Naive thymus-derived CD4-positive, alpha-beta T cell (primary cell): ENCODE data around the gene TFEB. TPM values are rescaled to one million over a fixed set of nuclear protein-coding genes. Genes with fewer than 3 reads are reported as not detected.

Experiments
- ATAC-seq: fragments of 150-1000 bp; cut with Tn5 transposase; 2 replicates; pipeline ENCODE4 v1.10.0; 2021; ENCODE audit warnings: mild to moderate bottlenecking, moderate library complexity
- CTCF ChIA-PET: fragments of 350-600 bp; sonication (Branson Sonifier 250); formaldehyde crosslinking; loops from one replicate; lab custom pipeline; 2021; ENCODE audit warnings: antibody characterized with exemption; lab: Charles Lee
- POLR2A ChIA-PET: fragments of 350-600 bp; sonication (Branson Sonifier 250); formaldehyde crosslinking; loops from one replicate; lab custom pipeline; 2021; ENCODE audit warnings: antibody characterized with exemption, inconsistent platforms; lab: Charles Lee
- DNase-seq, 9 donors: peaks; one replicate each; pipeline versions ENCODE4 v3.0.0 to v3.0.0-alpha.2; 2020 to 2022; ENCODE audit warnings: mixed read lengths in 1 of 9
- H3K27ac ChIP-seq: one replicate; pipeline ENCODE4 v1.7.0; 2013; ENCODE audit warnings: mild to moderate bottlenecking, low read depth, low read length, moderate library complexity
- H3K27me3 ChIP-seq, 2 donors: one replicate each; pipeline ENCODE4 v1.7.0; 2013; ENCODE audit warnings: low read length in 2 of 2, mild to moderate bottlenecking in 2 of 2, moderate library complexity in 2 of 2; ENCODE audit not compliant: control insufficient read depth in 2 of 2, insufficient read depth in 2 of 2
- H3K36me3 ChIP-seq, 3 experiments: 1 replicate in 2 of 3; 2 replicates in 1 of 3; pipeline ENCODE4 v1.7.0; 2013; ENCODE audit warnings: low read length in 3 of 3, mild to moderate bottlenecking in 3 of 3, moderate library complexity in 1 of 3; ENCODE audit not compliant: insufficient read depth in 3 of 3, control insufficient read depth in 2 of 3
- H3K4me1 ChIP-seq, 2 donors: one replicate each; pipeline ENCODE4 v1.7.0; 2013; ENCODE audit warnings: low read length in 2 of 2, mild to moderate bottlenecking in 2 of 2, moderate library complexity in 1 of 2; ENCODE audit not compliant: control insufficient read depth in 2 of 2, insufficient read depth in 2 of 2
- H3K4me3 ChIP-seq: 2 replicates; pipeline ENCODE4 v1.7.0; 2013; ENCODE audit warnings: mild to moderate bottlenecking, low read length
- H3K9me3 ChIP-seq, 3 experiments: 1 replicate in 2 of 3; 2 replicates in 1 of 3; pipeline ENCODE4 v1.7.0; 2013; ENCODE audit warnings: low read length in 3 of 3; ENCODE audit not compliant: control insufficient read depth in 2 of 3
- H3K27ac Mint-ChIP-seq, 9 donors: one replicate each; pipeline ENCODE4 v1.8.0; 2020 to 2022; ENCODE audit warnings: mixed read lengths in 9 of 9, mild to moderate bottlenecking in 8 of 9, moderate library complexity in 5 of 9, inconsistent platforms in 2 of 9
- H3K27me3 Mint-ChIP-seq, 5 donors: one replicate each; pipeline ENCODE4 v1.8.0; 2021 to 2022; ENCODE audit warnings: mixed read lengths in 5 of 5, mild to moderate bottlenecking in 1 of 5
- H3K36me3 Mint-ChIP-seq, 5 donors: one replicate each; pipeline ENCODE4 v1.8.0; 2020 to 2022; ENCODE audit warnings: mixed read lengths in 5 of 5, mild to moderate bottlenecking in 3 of 5, inconsistent platforms in 1 of 5
- H3K4me1 Mint-ChIP-seq, 7 donors: one replicate each; pipeline ENCODE4 v1.8.0; 2020 to 2022; ENCODE audit warnings: mixed read lengths in 7 of 7, mild to moderate bottlenecking in 3 of 7, inconsistent platforms in 1 of 7
- H3K4me3 Mint-ChIP-seq, 10 donors: one replicate each; pipeline ENCODE4 v1.8.0; 2020 to 2022; ENCODE audit warnings: mild to moderate bottlenecking in 10 of 10, mixed read lengths in 10 of 10, moderate library complexity in 6 of 10, inconsistent platforms in 2 of 10
- H3K9me3 Mint-ChIP-seq, 11 donors: one replicate each; pipeline ENCODE4 v1.8.0; 2020 to 2022; ENCODE audit warnings: mixed read lengths in 11 of 11, mild to moderate bottlenecking in 4 of 11, inconsistent platforms in 1 of 11, moderate library complexity in 1 of 11
- intact Hi-C, 2 donors: fragments of 100-400 bp; cut with micrococcal nuclease; formaldehyde crosslinking; loops; one replicate each; pipeline ENCODE4 v1.15.1; 2023
- polyA plus RNA-seq, 2 donors: library from polyadenylated mRNA; unstranded; fragments of 300-500 nt; fragmentation: Illumina TruSeq; gene quantifications; one replicate each; pipeline ENCODE4 v1.2.3, GENCODE V29; 2021
- total RNA-seq, 6 experiments: library from RNA in 5 of 6; stranded (reverse) in 5 of 6; gene quantifications; 1 replicate in 5 of 6; 2 replicates in 1 of 6; pipeline ENCODE4 v1.2.3 and lab custom pipeline; 2021 to 2026

TFEB gene
- total and polyA plus RNA-seq, 7 experiments from 2014 or later = 2.4 to 39.9 (median 8.0) TPM

GRCh38 chr6:41731561-41732086, 3.8 kb downstream of the TFEB start:
- Histone ChIP-seq H3K4me1 (peaks cover 38 to 54% of the 10 kb centered on the region in 2 donors), H3K9me3 (no peaks in the 10 kb centered on the region), H3K27ac (no peak overlapping the region), H3K27me3 (no peaks in the 10 kb centered on the region), H3K4me3 (no peak overlapping the region), H3K36me3 (peaks cover 0 to 4% (median 0%) of the 10 kb centered on the region in 3 experiments)
- peaks cover 19 to 57% (median 40%) of the 10 kb centered on the region in 7 donors for H3K4me1 Mint-ChIP-seq
- H3K36me3 Mint-ChIP-seq = no peaks in the 10 kb centered on the region
- peak overlapping the region in 1 of 9 donors; percentile 82 for H3K27ac Mint-ChIP-seq
- no peaks in the 10 kb centered on the region for H3K27me3 Mint-ChIP-seq
- ATAC-seq (no peak), DNase-seq (no peak)
- no peaks in the 10 kb centered on the region for H3K9me3 Mint-ChIP-seq
- intact Hi-C loops = loop anchor here in 1 of 2 donors (10.0 kb wide), 2 partner anchors 1323 to 1493 kb away; partner anchors contain the start of genes CUL7, DNPH1, KLC4 and MRPL2
- peak overlapping the region in 1 of 10 donors; percentile 21 for H3K4me3 Mint-ChIP-seq
- ChIA-PET CTCF (no interaction called here), POLR2A (no interaction called here)

DNA sequence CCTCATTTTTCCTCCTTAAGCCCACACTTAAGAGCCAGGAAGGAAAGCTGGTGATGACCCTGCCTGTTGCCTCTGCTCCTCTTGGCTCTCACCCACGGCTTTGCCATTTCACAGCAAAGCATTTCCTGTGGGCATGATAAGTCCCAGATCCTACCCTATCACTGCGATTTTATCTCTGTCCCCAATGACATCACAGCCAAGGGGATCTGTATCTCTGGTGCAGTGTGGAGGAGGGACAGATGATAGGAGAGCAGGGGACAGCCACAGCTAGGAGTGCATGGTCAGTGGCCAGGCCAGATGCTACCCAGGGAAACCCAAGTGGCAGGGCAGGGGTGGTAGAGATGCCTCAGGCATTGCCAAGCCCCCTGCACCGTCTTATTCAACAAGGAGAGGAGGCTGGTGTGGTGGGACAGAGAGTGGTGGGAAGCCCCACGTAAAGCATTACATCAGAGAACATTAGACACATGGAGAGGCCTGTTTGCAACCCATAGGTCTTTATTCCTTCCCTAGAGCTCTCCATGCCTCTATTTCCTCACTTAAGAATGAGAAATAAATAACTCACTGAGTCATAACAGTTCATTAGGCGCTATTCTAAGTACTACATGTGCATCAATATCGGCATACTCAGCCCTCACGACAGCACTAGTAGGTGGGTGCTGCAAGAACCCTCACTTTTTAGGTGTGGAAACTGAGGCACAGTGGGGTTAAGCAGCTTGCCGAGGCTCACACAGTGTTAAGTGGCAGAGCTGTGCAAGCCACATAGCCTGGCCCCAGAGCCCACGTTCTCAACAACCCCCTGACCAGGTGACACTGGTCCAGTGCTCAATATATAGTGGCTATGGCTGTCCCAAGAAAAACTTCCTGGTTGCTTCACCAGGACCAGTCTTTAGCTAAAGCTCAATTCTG, 4.6 kb downstream of the TFEB start:
- Histone ChIP-seq H3K27ac (no peak overlapping the region), H3K4me1 (peaks cover 36 to 52% of the 10 kb centered on the region in 2 donors), H3K27me3 (no peaks in the 10 kb centered on the region), H3K4me3 (no peak overlapping the region), H3K9me3 (no peaks in the 10 kb centered on the region), H3K36me3 (peaks cover 0 to 4% (median 0%) of the 10 kb centered on the region in 3 experiments)
- Mint-ChIP-seq H3K4me1 (peaks cover 19 to 61% (median 40%) of the 10 kb centered on the region in 7 donors), H3K36me3 (no peaks in the 10 kb centered on the region), H3K27ac (peak overlapping the region in 4 of 9 donors; percentile 7 to 46 (median 42)), H3K9me3 (no peaks in the 10 kb centered on the region), H3K4me3 (peak overlapping the region in 2 of 10 donors; percentile 20 to 31), H3K27me3 (no peaks in the 10 kb centered on the region)
- POLR2A ChIA-PET = no interaction called here
- CTCF ChIA-PET = no interaction called here
- intact Hi-C loops = loop anchor here in 1 of 2 donors (10.0 kb wide), 2 partner anchors 1324 to 1494 kb away; partner anchors contain the start of genes CUL7, DNPH1, KLC4 and MRPL2
- ATAC-seq (no peak), DNase-seq (no peak)

DNA sequence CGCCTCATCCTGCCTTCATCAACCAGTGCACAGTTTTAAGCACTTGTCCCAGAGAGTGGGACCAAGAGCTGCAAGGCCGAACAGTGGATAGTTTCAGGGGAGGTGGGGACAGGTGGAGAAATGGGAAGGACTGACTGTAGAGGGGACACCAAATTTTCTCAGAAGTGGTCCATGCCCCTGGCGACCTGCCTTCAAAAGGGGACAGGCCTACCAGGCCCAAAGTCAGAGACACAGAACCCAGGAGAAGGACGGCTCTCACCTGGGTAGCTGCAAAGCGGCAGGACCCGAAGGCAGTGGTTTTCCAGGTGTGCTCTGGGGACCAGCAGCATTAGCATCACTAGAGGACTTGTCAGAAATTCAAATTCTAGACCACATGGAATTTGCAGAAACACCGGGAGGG, 5.8 kb downstream of the TFEB start:
- intact Hi-C loops = loop anchor here in 1 of 2 donors (10.0 kb wide), 2 partner anchors 1325 to 1495 kb away; partner anchors contain the start of genes CUL7, DNPH1, KLC4 and MRPL2
- POLR2A ChIA-PET = no interaction called here

GRCh38 chr6:41728954-41729353, 6.5 kb downstream of the TFEB start:
- POLR2A ChIA-PET = no interaction called here
- no peaks in the 10 kb centered on the region for H3K36me3 Mint-ChIP-seq
- CTCF ChIA-PET = no interaction called here
- H3K9me3 Mint-ChIP-seq = no peaks in the 10 kb centered on the region
- Histone ChIP-seq H3K4me3 (no peak overlapping the region), H3K9me3 (no peaks in the 10 kb centered on the region), H3K4me1 (peaks cover 32 to 49% of the 10 kb centered on the region in 2 donors), H3K36me3 (no peaks in the 10 kb centered on the region), H3K27me3 (no peaks in the 10 kb centered on the region), H3K27ac (no peak overlapping the region)
- H3K27ac Mint-ChIP-seq = peak overlapping the region in 2 of 9 donors; percentile 13 to 45
- ATAC-seq = no peak
- intact Hi-C loops = no loop called here
- peaks cover 23 to 71% (median 43%) of the 10 kb centered on the region in 7 donors for H3K4me1 Mint-ChIP-seq
- DNase-seq = no peak
- H3K27me3 Mint-ChIP-seq = no peaks in the 10 kb centered on the region
- peak overlapping the region in 2 of 10 donors; percentile 1 to 49 for H3K4me3 Mint-ChIP-seq

More for the DNA sequence above, 5.8 kb downstream of the TFEB start:
- ATAC-seq (no peak), DNase-seq (no peak)
- H3K9me3 ChIP-seq = no peaks in the 10 kb centered on the region
- H3K27me3 Mint-ChIP-seq = no peaks in the 10 kb centered on the region
- peaks cover 19 to 67% (median 40%) of the 10 kb centered on the region in 7 donors for H3K4me1 Mint-ChIP-seq
- H3K27me3 ChIP-seq = no peaks in the 10 kb centered on the region
- no peaks in the 10 kb centered on the region for H3K9me3 Mint-ChIP-seq
- H3K36me3 ChIP-seq = peaks cover 0 to 1% (median 0%) of the 10 kb centered on the region in 3 experiments
- peaks cover 33 to 50% of the 10 kb centered on the region in 2 donors for H3K4me1 ChIP-seq
- CTCF ChIA-PET = no interaction called here
- no peaks in the 10 kb centered on the region for H3K36me3 Mint-ChIP-seq
- H3K27ac ChIP-seq = no peak overlapping the region
- peak overlapping the region in 1 of 10 donors; percentile 49 for H3K4me3 Mint-ChIP-seq
- no peak overlapping the region for H3K4me3 ChIP-seq
- H3K27ac Mint-ChIP-seq = no peak overlapping the region

DNA sequence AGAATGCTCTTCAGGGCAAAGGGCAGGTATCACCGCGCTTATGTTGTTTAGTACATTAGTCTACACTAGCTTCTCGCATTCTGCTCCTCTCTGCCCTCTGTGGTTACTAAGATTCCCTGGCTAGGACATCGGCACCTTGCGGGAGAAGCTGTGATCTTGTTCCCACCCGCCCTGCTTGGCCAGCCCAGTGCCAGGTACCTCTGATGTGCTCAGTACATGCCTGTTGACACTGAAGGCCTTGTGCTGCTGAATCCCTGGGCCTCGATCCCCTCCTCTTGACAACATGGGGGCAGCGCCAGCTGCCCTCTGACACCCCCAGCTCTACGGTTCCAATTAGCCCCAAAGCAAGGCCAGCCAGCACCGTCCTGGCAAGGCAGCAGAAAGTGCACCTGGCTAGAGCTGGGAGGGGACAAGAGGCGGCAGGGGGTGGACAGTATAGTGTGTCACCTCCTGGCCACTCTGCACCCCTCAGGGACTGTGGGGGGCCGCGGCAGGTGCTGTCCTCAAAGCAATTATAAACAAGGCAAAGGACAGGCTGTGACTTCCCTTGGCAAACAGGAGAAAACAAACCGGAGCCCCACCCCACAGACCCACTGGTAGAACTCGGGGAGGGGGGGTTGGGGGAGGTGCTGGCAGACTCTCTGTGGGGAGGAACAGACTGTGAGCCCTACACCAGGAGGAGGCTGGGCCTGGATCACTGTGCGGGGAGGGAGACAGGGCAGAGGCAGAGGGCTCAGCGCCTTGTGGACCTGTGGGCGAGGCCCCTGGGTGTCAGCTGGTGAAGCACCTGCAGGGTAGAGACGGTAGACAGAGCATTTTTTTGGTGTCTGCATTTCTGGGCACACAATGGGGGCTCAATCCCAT, 7.1 kb downstream of the TFEB start:
- DNase-seq (no peak), ATAC-seq (no peak)
- intact Hi-C loops = no loop called here
- Histone ChIP-seq H3K4me1 (peaks cover 25 to 43% of the 10 kb centered on the region in 2 donors), H3K27me3 (no peaks in the 10 kb centered on the region), H3K9me3 (no peaks in the 10 kb centered on the region), H3K4me3 (no peak overlapping the region), H3K36me3 (no peaks in the 10 kb centered on the region), H3K27ac (no peak overlapping the region)
- Mint-ChIP-seq H3K4me1 (peaks cover 27 to 75% (median 37%) of the 10 kb centered on the region in 7 donors), H3K9me3 (no peaks in the 10 kb centered on the region), H3K27ac (no peak overlapping the region), H3K27me3 (no peaks in the 10 kb centered on the region), H3K4me3 (peak overlapping the region in 1 of 10 donors; percentile 49), H3K36me3 (no peaks in the 10 kb centered on the region)
- ChIA-PET CTCF (no interaction called here), POLR2A (no interaction called here)

- ChIA-PET CTCF (no interaction called here), POLR2A (no interaction called here)
- peak overlapping the region in 1 of 10 donors; percentile 80 for H3K4me3 Mint-ChIP-seq
- Histone ChIP-seq H3K4me1 (peaks cover 19 to 36% of the 10 kb centered on the region in 2 donors), H3K9me3 (no peaks in the 10 kb centered on the region), H3K27me3 (no peaks in the 10 kb centered on the region), H3K4me3 (no peak overlapping the region), H3K27ac (no peak overlapping the region), H3K36me3 (no peaks in the 10 kb centered on the region)
- H3K27me3 Mint-ChIP-seq = no peaks in the 10 kb centered on the region
- no peak for ATAC-seq
- intact Hi-C loops = no loop called here
- no peaks in the 10 kb centered on the region for H3K36me3 Mint-ChIP-seq
- peaks cover 23 to 70% (median 34%) of the 10 kb centered on the region in 7 donors for H3K4me1 Mint-ChIP-seq
- DNase-seq = no peak
- H3K9me3 Mint-ChIP-seq = no peaks in the 10 kb centered on the region
- peak overlapping the region in 1 of 9 donors; percentile 49 for H3K27ac Mint-ChIP-seq
Observed at GRCh38 chr6:41727705-41728072, 7.7 kb downstream of the TFEB start.
